ENCODE measurements around the gene RAD54L. TPM values are rescaled to one million over a fixed set of nuclear protein-coding genes. Genes with fewer than 3 reads are reported as not detected.

RAD54L gene
- total RNA-seq, 1 experiment from 2014 or later = 49.0 TPM

DNA sequence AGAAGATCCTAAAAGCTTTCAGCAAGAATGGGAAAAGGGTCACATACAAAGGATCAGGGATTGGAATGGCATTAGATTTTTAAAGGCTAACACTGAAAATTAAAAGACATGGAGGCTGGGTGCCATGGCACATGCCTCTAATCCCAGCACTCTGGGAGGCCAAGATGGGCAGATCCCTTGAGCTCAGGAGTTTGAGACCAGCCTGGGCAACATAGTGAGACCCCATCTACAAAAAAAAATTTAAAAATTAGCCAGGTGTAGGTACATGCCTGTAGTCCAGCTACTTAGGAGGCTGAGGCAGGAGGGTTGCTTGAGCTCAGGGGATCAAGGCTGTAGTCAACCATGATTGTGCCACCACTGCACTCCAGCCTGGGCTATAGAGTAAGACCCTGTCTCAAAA is 32.1 kb upstream of the RAD54L start:
- H3K27me3 ChIP-seq (replicated peaks; ENCODE audit: insufficient read depth, low read depth, low read length, poor library complexity) = no peaks in the 10 kb centered on the region
- H3K4me1 ChIP-seq (ENCODE audit: insufficient read depth, low read length, poor library complexity, severe bottlenecking) = no peaks in the 10 kb centered on the region
- no peaks in the 10 kb centered on the region for H3K9me3 ChIP-seq (ENCODE audit: low read depth, low read length, poor library complexity, severe bottlenecking)
- H3K4me3 ChIP-seq (ENCODE audit: low read depth, low read length, poor library complexity, severe bottlenecking) = no peak overlapping the region
- DNase-seq (ENCODE audit: low spot score) = no peak
- H3K36me3 ChIP-seq (ENCODE audit: insufficient read depth, low read length, poor library complexity, severe bottlenecking) = no peaks in the 10 kb centered on the region
- intact Hi-C loops (cut with micrococcal nuclease; ENCODE audit: unreplicated experiment) = no loop called here
- no TSS peak for BruUV-seq (replicated peaks)
- CTCF ChIA-PET = interaction anchor here (0.6 kb wide), 1 partner anchor 15 kb away, joined by 5 read pairs; no protein-coding TSS in a partner anchor
- H3K27ac ChIP-seq (ENCODE audit: low read depth, low read length, poor library complexity, severe bottlenecking) = no peak overlapping the region
- POLR2A ChIA-PET (ENCODE audit: low non-redundant PET) = no interaction called here
- TF ChIP-seq EZH2 (IDR thresholded peaks at IDR 0.05; ENCODE audit: borderline replicate concordance, low read depth, low read length, poor library complexity, severe bottlenecking) = no peak
- TF ChIP-seq, protein P1, sequence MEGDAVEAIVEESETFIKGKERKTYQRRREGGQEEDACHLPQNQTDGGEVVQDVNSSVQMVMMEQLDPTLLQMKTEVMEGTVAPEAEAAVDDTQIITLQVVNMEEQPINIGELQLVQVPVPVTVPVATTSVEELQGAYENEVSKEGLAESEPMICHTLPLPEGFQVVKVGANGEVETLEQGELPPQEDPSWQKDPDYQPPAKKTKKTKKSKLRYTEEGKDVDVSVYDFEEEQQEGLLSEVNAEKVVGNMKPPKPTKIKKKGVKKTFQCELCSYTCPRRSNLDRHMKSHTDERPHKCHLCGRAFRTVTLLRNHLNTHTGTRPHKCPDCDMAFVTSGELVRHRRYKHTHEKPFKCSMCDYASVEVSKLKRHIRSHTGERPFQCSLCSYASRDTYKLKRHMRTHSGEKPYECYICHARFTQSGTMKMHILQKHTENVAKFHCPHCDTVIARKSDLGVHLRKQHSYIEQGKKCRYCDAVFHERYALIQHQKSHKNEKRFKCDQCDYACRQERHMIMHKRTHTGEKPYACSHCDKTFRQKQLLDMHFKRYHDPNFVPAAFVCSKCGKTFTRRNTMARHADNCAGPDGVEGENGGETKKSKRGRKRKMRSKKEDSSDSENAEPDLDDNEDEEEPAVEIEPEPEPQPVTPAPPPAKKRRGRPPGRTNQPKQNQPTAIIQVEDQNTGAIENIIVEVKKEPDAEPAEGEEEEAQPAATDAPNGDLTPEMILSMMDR (conservative IDR thresholded peaks at IDR 0.05; ENCODE audit: low read depth, low read length) = no peak

DNA sequence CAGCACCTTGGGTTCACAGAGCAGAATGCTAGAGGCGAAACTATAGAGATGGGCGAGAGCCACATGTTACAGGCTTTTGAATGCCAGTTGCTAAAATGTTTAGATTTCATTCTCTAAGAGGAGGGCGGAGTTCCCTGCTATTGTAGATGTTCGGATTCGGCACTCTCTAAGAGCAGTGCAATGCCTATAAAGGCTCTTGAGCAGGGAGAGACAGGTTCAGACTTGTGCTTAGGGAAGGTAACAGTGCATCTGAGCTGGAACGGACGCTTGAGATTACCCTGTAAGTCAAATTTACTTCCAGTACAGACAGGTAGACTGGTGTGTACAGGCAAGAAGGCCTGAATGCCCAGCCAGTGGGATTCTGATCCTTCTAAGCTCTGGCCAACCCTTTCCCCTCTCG is 29.1 kb upstream of the RAD54L start:
- POLR2A ChIA-PET (ENCODE audit: low non-redundant PET) = no interaction called here
- Histone ChIP-seq H3K4me1 (ENCODE audit: insufficient read depth, low read length, poor library complexity, severe bottlenecking) (no peaks in the 10 kb centered on the region), H3K9me3 (ENCODE audit: low read depth, low read length, poor library complexity, severe bottlenecking) (no peaks in the 10 kb centered on the region), H3K27me3 (replicated peaks; ENCODE audit: insufficient read depth, low read depth, low read length, poor library complexity) (no peaks in the 10 kb centered on the region), H3K4me3 (ENCODE audit: low read depth, low read length, poor library complexity, severe bottlenecking) (no peak overlapping the region), H3K27ac (ENCODE audit: low read depth, low read length, poor library complexity, severe bottlenecking) (no peak overlapping the region), H3K36me3 (ENCODE audit: insufficient read depth, low read length, poor library complexity, severe bottlenecking) (no peaks in the 10 kb centered on the region)
- DNase-seq (ENCODE audit: low spot score) = no peak
- BruUV-seq (replicated peaks) = no TSS peak
- intact Hi-C loops (cut with micrococcal nuclease; ENCODE audit: unreplicated experiment) = no loop called here
- CTCF ChIA-PET = no interaction called here
- TF ChIP-seq EZH2 (IDR thresholded peaks at IDR 0.05; ENCODE audit: borderline replicate concordance, low read depth, low read length, poor library complexity, severe bottlenecking) = no peak
- TF ChIP-seq, protein P1 (conservative IDR thresholded peaks at IDR 0.05; ENCODE audit: low read depth, low read length) = no peak

DNA sequence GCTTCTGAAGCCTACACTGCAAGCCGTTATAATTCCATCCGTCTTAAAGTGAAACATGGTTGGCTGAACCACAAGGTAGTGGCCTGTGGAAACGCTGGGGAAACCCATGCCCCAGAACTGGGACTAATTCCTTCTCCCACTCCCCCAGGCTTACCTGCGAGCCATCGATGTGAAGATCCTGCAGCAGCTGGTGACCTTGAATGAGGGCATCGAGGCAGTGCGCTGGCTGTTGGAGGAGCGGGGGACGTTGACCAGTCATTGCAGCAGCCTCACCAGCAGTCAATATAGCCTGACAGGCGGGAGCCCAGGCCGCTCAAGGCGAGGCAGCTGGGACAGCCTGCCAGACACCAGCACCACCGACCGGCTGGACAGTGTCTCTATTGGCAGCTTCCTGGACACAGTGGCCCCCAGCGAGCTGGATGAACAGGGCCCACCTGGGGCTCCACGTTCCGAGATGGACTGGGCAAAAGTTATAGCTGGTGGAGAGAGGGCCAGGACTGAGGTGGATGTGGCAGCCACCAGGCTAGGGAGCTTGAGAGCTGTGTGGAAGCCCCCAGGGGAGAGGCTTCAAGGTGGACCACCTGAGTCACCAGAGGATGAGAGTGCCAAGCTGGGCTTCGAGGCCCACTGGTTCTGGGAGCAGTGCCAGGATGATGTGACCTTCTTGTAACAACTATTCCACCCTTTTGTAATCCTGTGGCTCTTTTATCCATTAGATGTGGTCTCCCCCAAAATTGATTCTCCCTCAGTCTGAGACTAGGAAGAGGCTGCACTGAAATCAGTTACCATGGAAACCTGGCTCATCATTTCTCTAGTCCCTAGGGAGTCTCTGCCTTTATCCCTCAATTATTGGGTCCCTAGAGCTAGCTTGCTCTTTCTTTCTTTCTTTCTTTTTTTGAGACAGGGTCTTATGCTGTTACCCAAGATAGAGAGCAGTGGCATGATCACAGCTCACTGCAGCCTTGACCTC is 27.7 kb upstream of the RAD54L start:
- no TSS peak for BruUV-seq (replicated peaks)
- DNase-seq (ENCODE audit: low spot score) = no peak
- Histone ChIP-seq H3K36me3 (ENCODE audit: insufficient read depth, low read length, poor library complexity, severe bottlenecking) (no peaks in the 10 kb centered on the region), H3K4me1 (ENCODE audit: insufficient read depth, low read length, poor library complexity, severe bottlenecking) (no peaks in the 10 kb centered on the region), H3K9me3 (ENCODE audit: low read depth, low read length, poor library complexity, severe bottlenecking) (no peaks in the 10 kb centered on the region), H3K27ac (ENCODE audit: low read depth, low read length, poor library complexity, severe bottlenecking) (no peak overlapping the region), H3K27me3 (replicated peaks; ENCODE audit: insufficient read depth, low read depth, low read length, poor library complexity) (no peaks in the 10 kb centered on the region), H3K4me3 (ENCODE audit: low read depth, low read length, poor library complexity, severe bottlenecking) (no peak overlapping the region)
- TF ChIP-seq, protein P1 (conservative IDR thresholded peaks at IDR 0.05; ENCODE audit: low read depth, low read length) = no peak
- no peak for TF ChIP-seq EZH2 (IDR thresholded peaks at IDR 0.05; ENCODE audit: borderline replicate concordance, low read depth, low read length, poor library complexity, severe bottlenecking)
- POLR2A ChIA-PET (ENCODE audit: low non-redundant PET) = no interaction called here
- CTCF ChIA-PET = interaction anchor here (0.7 kb wide), 1 partner anchor 27 kb away, joined by 4 read pairs; no protein-coding TSS in a partner anchor
- intact Hi-C loops (cut with micrococcal nuclease; ENCODE audit: unreplicated experiment) = no loop called here

Measured in A673 (cell line).